Measurements from ENCODE around the gene TPCN1.

Gene TPCN1

GRCh38 chr12:113263431-113263963 is 42.2 kb downstream of the TPCN1 start:
- Histone ChIP-seq H3K27ac (ENCODE audit: poor library complexity, severe bottlenecking) (no peak overlapping the region), H3K9me3 (ENCODE audit: severe bottlenecking) (no peaks in the 10 kb centered on the region), H3K27me3 (ENCODE audit: insufficient read depth, poor library complexity, severe bottlenecking) (no peaks in the 10 kb centered on the region), H3K4me1 (ENCODE audit: insufficient read depth, poor library complexity, severe bottlenecking) (peaks cover 4% of the 10 kb centered on the region), H3K36me3 (ENCODE audit: low read depth) (peaks cover 43% of the 10 kb centered on the region), H3K4me3 (ENCODE audit: severe bottlenecking) (no peak overlapping the region)
- ATAC-seq (ENCODE audit: low read depth) (no peak), DNase-seq (ENCODE audit: low spot score) (no peak)
- TF ChIP-seq, protein P1, sequence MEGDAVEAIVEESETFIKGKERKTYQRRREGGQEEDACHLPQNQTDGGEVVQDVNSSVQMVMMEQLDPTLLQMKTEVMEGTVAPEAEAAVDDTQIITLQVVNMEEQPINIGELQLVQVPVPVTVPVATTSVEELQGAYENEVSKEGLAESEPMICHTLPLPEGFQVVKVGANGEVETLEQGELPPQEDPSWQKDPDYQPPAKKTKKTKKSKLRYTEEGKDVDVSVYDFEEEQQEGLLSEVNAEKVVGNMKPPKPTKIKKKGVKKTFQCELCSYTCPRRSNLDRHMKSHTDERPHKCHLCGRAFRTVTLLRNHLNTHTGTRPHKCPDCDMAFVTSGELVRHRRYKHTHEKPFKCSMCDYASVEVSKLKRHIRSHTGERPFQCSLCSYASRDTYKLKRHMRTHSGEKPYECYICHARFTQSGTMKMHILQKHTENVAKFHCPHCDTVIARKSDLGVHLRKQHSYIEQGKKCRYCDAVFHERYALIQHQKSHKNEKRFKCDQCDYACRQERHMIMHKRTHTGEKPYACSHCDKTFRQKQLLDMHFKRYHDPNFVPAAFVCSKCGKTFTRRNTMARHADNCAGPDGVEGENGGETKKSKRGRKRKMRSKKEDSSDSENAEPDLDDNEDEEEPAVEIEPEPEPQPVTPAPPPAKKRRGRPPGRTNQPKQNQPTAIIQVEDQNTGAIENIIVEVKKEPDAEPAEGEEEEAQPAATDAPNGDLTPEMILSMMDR (IDR thresholded peaks at IDR 0.05; ENCODE audit: poor library complexity, severe bottlenecking) = no peak

GRCh38 chr12:113266106-113266895 is 45.0 kb downstream of the TPCN1 start:
- no peak for ATAC-seq (ENCODE audit: low read depth)

DNA sequence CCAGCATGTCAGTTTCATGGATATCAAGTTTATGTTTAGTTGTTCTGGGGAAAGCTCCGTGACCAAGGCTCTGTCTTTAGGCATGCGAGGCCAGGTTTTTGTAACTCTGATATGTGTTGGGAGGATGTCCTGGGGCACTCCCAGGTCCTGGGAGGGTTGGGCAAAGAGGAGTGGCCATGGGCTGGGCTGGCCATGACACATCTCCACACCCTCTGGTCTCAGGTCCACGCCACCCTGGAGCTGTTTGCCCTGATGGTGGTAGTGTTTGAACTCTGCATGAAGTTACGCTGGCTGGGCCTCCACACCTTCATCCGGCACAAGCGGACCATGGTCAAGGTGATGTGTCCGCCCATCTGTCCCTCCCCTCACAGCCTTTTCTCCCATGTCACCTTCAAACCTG is 46.4 kb downstream of the TPCN1 start:
- ATAC-seq (ENCODE audit: low read depth) (no peak; the same call in 2 of the 3 replicates), DNase-seq (ENCODE audit: low spot score) (no peak)
- Histone ChIP-seq H3K36me3 (ENCODE audit: low read depth) (peaks cover 52% of the 10 kb centered on the region), H3K9me3 (ENCODE audit: severe bottlenecking) (no peaks in the 10 kb centered on the region), H3K4me3 (ENCODE audit: severe bottlenecking) (no peak overlapping the region), H3K27ac (ENCODE audit: poor library complexity, severe bottlenecking) (no peak overlapping the region), H3K27me3 (ENCODE audit: insufficient read depth, poor library complexity, severe bottlenecking) (no peaks in the 10 kb centered on the region), H3K4me1 (ENCODE audit: insufficient read depth, poor library complexity, severe bottlenecking) (no peaks in the 10 kb centered on the region)
- TF ChIP-seq, protein P1 (IDR thresholded peaks at IDR 0.05; ENCODE audit: poor library complexity, severe bottlenecking) = no peak

More at GRCh38 chr12:113266106-113266895, 45.0 kb downstream of the TPCN1 start:
- Histone ChIP-seq H3K36me3 (ENCODE audit: low read depth) (peaks cover 49% of the 10 kb centered on the region), H3K27ac (ENCODE audit: poor library complexity, severe bottlenecking) (no peak overlapping the region), H3K4me3 (ENCODE audit: severe bottlenecking) (no peak overlapping the region), H3K9me3 (ENCODE audit: severe bottlenecking) (no peaks in the 10 kb centered on the region), H3K4me1 (ENCODE audit: insufficient read depth, poor library complexity, severe bottlenecking) (peaks cover 4% of the 10 kb centered on the region), H3K27me3 (ENCODE audit: insufficient read depth, poor library complexity, severe bottlenecking) (no peaks in the 10 kb centered on the region)
- TF ChIP-seq, protein P1 (IDR thresholded peaks at IDR 0.05; ENCODE audit: poor library complexity, severe bottlenecking) = no peak
- no peak for DNase-seq (ENCODE audit: low spot score)

DNA sequence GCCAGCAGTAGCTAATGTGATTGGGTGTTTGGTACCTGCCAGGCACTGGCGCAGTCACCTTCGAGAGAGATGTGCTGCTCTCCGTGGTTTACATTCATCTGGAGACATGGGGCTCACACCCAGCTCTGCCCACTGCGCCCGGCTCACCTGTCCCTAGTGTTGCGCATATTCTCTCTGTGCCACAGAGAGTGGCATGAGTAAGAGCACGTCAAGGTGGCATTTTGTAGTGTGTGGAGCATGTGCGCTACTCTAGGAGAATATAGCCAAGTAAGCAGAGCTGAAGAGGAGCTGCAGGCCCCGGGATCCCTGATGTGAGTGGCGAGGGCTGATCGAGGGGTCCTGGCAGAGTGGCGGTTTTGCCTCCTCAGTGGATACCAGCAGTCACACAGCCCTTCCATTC is 46.9 kb downstream of the TPCN1 start:
- Histone ChIP-seq H3K27ac (ENCODE audit: poor library complexity, severe bottlenecking) (no peak overlapping the region), H3K9me3 (ENCODE audit: severe bottlenecking) (no peaks in the 10 kb centered on the region), H3K4me1 (ENCODE audit: insufficient read depth, poor library complexity, severe bottlenecking) (no peaks in the 10 kb centered on the region), H3K36me3 (ENCODE audit: low read depth) (peaks cover 58% of the 10 kb centered on the region), H3K4me3 (ENCODE audit: severe bottlenecking) (no peak overlapping the region), H3K27me3 (ENCODE audit: insufficient read depth, poor library complexity, severe bottlenecking) (no peaks in the 10 kb centered on the region)
- ATAC-seq (ENCODE audit: low read depth) = no peak
- TF ChIP-seq, protein P1 (IDR thresholded peaks at IDR 0.05; ENCODE audit: poor library complexity, severe bottlenecking) = no peak
- DNase-seq (ENCODE audit: low spot score) = no peak

DNA sequence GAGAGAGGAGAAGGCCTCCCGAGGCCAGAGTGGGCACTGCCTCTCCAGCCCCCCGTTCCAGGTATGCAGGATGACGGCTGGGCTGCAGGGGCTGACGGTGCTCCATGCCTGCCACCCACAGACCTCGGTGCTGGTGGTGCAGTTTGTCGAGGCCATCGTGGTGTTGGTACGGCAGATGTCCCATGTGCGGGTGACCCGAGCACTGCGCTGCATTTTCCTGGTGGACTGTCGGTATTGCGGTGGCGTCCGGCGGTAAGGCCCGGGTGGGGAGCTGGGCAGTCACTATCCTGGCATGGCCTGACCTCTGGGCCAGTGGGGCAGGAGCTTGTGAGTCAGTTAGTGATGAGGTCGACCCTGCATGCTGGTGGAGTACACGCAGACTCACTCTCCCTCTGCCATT is 47.4 kb downstream of the TPCN1 start:
- Histone ChIP-seq H3K27me3 (ENCODE audit: insufficient read depth, poor library complexity, severe bottlenecking) (no peaks in the 10 kb centered on the region), H3K27ac (ENCODE audit: poor library complexity, severe bottlenecking) (no peak overlapping the region), H3K4me1 (ENCODE audit: insufficient read depth, poor library complexity, severe bottlenecking) (no peaks in the 10 kb centered on the region), H3K9me3 (ENCODE audit: severe bottlenecking) (no peaks in the 10 kb centered on the region), H3K4me3 (ENCODE audit: severe bottlenecking) (no peak overlapping the region), H3K36me3 (ENCODE audit: low read depth) (peaks cover 61% of the 10 kb centered on the region)
- ATAC-seq (ENCODE audit: low read depth) = no peak
- no peak for DNase-seq (ENCODE audit: low spot score)
- TF ChIP-seq, protein P1 (IDR thresholded peaks at IDR 0.05; ENCODE audit: poor library complexity, severe bottlenecking) = no peak

Data from RWPE2 (cell line).